Large intestine (tissue), 3 donors: ENCODE measurements around the gene RHOBTB3. TPM values are rescaled to one million over a fixed set of nuclear protein-coding genes. Genes with fewer than 3 reads are reported as not detected.

Experiments used
- DNase-seq, 2 donors: peaks; one replicate each; pipeline versions ENCODE4 v3.0.0 to v3.0.0-alpha.2; 2013
- H3K27ac ChIP-seq: one replicate; pipeline ENCODE4 v1.5.1; 2013; ENCODE audit warnings: low read length
- H3K27me3 ChIP-seq: 2 replicates; pipeline ENCODE4 v1.6.1; 2013; ENCODE audit warnings: low read length; ENCODE audit not compliant: control insufficient read depth, insufficient read depth
- H3K36me3 ChIP-seq: 2 replicates; pipeline ENCODE4 v1.6.1; 2013; ENCODE audit warnings: low read length; ENCODE audit not compliant: control insufficient read depth, insufficient read depth
- H3K4me1 ChIP-seq: one replicate; pipeline ENCODE4 v1.6.1; 2013; ENCODE audit warnings: low read length; ENCODE audit not compliant: control insufficient read depth, insufficient read depth
- H3K4me3 ChIP-seq: one replicate; pipeline ENCODE4 v1.5.1; 2013; ENCODE audit warnings: low read length
- H3K9me3 ChIP-seq: one replicate; pipeline ENCODE4 v1.6.1; 2013; ENCODE audit warnings: mild to moderate bottlenecking, low read depth, low read length, moderate library complexity; ENCODE audit not compliant: control insufficient read depth
- WGBS: methylation state at CpG from one replicate; pipeline ENCODE4 v1.1.5; 2013; ENCODE audit warnings: low lambda C conversion rate; ENCODE audit not compliant: insufficient coverage; 5-methylcytosine and 5-hydroxymethylcytosine counted together
- polyA plus RNA-seq: library from polyadenylated mRNA; unstranded; fragments of 120-200 nt; gene quantifications from one replicate; pipeline ENCODE4 v1.2.1, GENCODE V29; 2013

The RHOBTB3 gene
- polyA plus RNA-seq, 1 donor: 47.5 TPM

DNA sequence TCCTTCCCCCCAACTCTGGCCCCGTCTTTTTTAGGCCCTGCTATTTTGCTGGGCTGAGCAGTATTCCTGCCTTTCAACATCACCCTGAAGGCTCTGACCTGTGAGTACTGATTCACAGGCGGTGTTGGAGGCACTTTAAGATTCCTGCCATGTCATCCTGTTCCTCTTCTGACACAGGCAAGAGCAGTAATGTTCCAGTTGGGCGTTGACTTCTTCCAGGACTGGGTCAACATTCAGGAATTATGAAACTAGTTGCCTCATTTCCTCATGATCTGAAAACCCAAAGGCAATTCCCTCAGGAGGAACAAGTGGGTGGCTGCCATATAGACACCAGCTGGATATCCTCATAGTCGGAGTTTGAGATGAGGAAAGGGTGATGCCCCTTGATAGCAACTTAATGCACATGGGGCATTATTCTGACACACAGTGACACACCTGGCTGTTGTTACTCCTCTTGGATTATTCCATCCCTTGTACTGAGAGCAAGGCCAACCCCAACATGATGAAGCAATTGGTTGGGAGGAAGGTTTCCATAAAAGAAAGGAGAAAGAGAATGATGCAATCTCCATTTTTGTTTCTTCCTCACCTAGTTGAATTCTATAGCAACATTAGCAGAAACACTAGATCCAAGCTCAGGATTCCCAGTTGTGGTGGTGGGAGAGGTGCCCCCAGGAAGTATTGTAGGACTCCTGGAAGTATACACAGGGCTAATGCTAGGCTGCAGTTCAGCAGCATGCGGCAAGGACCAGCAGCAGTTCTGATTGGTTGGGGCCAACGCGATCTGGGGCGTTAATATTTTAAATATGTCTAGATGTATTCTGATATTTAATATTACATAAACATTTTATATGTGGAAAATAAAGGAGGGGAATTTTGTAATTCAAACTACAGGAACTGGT is 111.0 kb downstream of the RHOBTB3 start:
- Histone ChIP-seq H3K4me3 (no peak overlapping the region), H3K27ac (peak overlapping the region; percentile 33), H3K27me3 (no peaks in the 10 kb centered on the region), H3K36me3 (no peaks in the 10 kb centered on the region), H3K4me1 (peaks cover 7% of the 10 kb centered on the region), H3K9me3 (no peaks in the 10 kb centered on the region)
- no CpG with 5 or more reads among the region's 8 CpGs for WGBS
- DNase-seq: peak in 1 of 2 donors; percentile 43

DNA sequence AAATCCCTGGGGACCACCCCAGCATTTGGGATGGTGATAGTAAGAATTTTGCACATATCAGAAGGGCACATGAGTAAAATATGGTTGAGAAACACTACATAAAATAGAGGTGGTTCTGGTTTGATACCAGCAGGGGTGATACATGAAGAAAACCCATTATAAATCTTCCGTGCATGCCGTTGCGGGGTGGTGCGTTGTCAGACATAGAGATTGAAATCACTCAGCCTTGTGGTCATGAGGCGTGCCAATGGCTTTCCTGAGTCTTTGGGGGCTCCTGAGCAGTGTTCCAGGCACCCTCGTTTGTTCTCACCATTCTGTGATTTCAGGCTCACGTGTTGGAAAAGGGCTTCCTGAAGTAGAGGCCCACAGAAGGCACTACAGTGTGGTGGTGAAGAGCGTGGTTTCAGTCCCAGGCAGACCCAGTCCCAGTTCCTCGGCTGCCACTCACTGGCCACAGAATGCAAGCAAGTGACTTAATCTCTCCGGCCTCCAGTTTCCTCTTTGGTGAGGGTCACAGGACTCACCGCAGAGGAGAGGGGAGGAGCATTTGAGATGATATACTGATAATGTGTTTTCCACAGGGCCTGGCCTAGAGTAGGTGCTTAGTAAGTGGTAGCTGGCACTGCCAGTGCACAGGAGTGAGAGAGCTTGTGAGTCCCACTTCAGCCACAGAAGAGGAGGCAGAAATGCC is 111.9 kb downstream of the RHOBTB3 start:
- peaks cover 7% of the 10 kb centered on the region for H3K4me1 ChIP-seq
- H3K27me3 ChIP-seq: no peaks in the 10 kb centered on the region
- WGBS: no CpG with 5 or more reads among the region's 11 CpGs

DNA sequence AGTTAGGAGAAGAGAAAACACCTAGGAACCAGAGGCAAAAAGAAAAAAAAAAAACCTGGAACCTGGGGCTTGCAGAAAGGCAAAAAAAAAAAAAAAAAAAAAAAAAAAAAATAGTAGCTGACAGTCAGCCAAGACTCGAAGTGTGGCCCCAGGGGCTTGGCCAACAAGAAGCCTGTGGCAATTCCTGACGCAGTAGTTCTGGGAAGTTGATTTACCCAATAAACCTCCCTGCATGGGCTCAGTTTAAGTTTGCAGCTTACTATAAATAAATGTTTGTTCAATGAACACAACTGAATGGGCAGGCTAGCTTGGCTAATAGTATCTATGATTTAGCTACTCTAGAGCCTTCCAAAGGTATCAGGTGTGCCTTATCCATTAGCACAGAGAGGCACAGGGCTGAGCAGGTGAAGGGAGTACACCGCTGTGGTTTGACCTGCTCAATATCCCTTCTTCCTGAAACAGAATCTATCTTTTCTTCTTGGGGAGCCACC is 112.6 kb downstream of the RHOBTB3 start:
- WGBS: no CpG with 5 or more reads among the region's 3 CpGs
- no peak for DNase-seq
- Histone ChIP-seq H3K4me1 (peaks cover 6% of the 10 kb centered on the region), H3K9me3 (no peaks in the 10 kb centered on the region), H3K36me3 (no peaks in the 10 kb centered on the region), H3K27me3 (no peaks in the 10 kb centered on the region), H3K4me3 (no peak overlapping the region), H3K27ac (no peak overlapping the region)

More for the DNA sequence above, 111.9 kb downstream of the RHOBTB3 start:
- Histone ChIP-seq H3K36me3 (no peaks in the 10 kb centered on the region), H3K4me3 (no peak overlapping the region), H3K27ac (peak overlapping the region; percentile 14), H3K9me3 (no peaks in the 10 kb centered on the region)
- DNase-seq: no peak

DNA sequence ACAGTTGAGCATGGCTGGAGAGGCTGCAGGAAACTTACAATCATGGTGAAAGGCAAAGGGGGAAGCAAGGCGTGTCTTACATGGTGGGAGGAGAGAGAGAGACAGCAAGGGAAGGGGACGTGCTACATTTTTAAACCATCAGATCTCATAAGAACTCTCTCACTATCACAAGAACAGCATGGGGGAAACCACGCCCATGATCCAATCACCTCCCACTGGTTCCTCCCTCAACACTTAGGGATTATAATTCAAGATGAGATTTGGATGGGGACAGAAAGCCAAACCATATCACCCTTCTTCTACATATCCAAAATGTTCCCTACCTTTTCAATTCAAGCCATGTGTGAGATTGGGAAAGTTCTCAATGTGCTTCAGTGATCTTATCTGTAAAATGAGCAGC is 114.3 kb downstream of the RHOBTB3 start:
- Histone ChIP-seq H3K27ac (no peak overlapping the region), H3K4me1 (peaks cover 3% of the 10 kb centered on the region), H3K27me3 (no peaks in the 10 kb centered on the region), H3K9me3 (no peaks in the 10 kb centered on the region), H3K4me3 (no peak overlapping the region), H3K36me3 (no peaks in the 10 kb centered on the region)
- WGBS: no CpG with 5 or more reads among the region's 3 CpGs
- no peak for DNase-seq

Other genes with a start within 250 kb of the RHOBTB3 start
- 76.2 TPM for gene SKIC3, start 176.4 kb upstream of the RHOBTB3 start, polyA plus RNA-seq
- 7.9 TPM for gene ARSK, start 176.2 kb upstream of the RHOBTB3 start, polyA plus RNA-seq
- 0.90 TPM for gene GPR150, start 111.2 kb upstream of the RHOBTB3 start, polyA plus RNA-seq
- gene RFESD, start 84.6 kb upstream of the RHOBTB3 start, polyA plus RNA-seq: 3.2 TPM
- gene SPATA9, start 48.3 kb upstream of the RHOBTB3 start, polyA plus RNA-seq: 1.1 TPM
- gene GLRX, start 91.4 kb downstream of the RHOBTB3 start, polyA plus RNA-seq: 111 TPM
- 49.4 TPM for gene ELL2, start 230.5 kb downstream of the RHOBTB3 start, polyA plus RNA-seq